Vagina (tissue), 2 donors: ENCODE results near the gene RAP1B.

ENCODE experiments used
- CTCF ChIP-seq, 3 experiments: fragments of 450-650 bp in 2 of 3; fragments of 200-600 bp in 1 of 3; sonication (generic) in 1 of 3; IDR thresholded peaks; one replicate each; pipeline ENCODE4 v1.5.1; 2017 to 2019; ENCODE audit warnings: antibody characterized with exemption in 3 of 3, mild to moderate bottlenecking in 2 of 3, moderate library complexity in 2 of 3
- POLR2AphosphoS5 ChIP-seq, 2 donors: sonication (generic); formaldehyde crosslinking; IDR thresholded peaks; one replicate each; pipeline ENCODE4 v1.9.0; 2017; ENCODE audit warnings: antibody characterized with exemption in 2 of 2, mild to moderate bottlenecking in 2 of 2, low read depth in 1 of 2; ENCODE audit not compliant: insufficient read depth in 1 of 2

GRCh38 chr12:68589194-68589593 lies 21.5 kb upstream of the RAP1B start:
- TF ChIP-seq CTCF (IDR thresholded peaks at IDR 0.05): no peak
- TF ChIP-seq POLR2AphosphoS5 (IDR thresholded peaks at IDR 0.05; ENCODE audit: insufficient read depth in 1 of 2, low read depth in 1 of 2): no peak
